Loucy (cell line): ENCODE measurements around the gene RGS2.

ENCODE experiments used
- CTCF ChIP-seq: fragments of 200-600 bp; sonication (generic); conservative IDR thresholded peaks from 2 replicates; pipeline ENCODE4 v1.5.1; 2014; ENCODE audit warnings: mild to moderate bottlenecking, antibody characterized with exemption, low read length
- EZH2phosphoT487 ChIP-seq: fragments of 200-600 bp; IDR thresholded peaks from 2 replicates; pipeline ENCODE4 v1.6.1; 2018; ENCODE audit warnings: antibody characterized with exemption, mild to moderate bottlenecking, moderate library complexity, borderline replicate concordance

GRCh38 chr1:192812420-192813209, 3.8 kb downstream of the RGS2 start:
- TF ChIP-seq CTCF = no peak
- TF ChIP-seq EZH2phosphoT487 = no peak
